Testis (tissue), 3 donors: ENCODE measurements around the gene FHIT. TPM values are rescaled to one million over a fixed set of nuclear protein-coding genes. Genes with fewer than 3 reads are reported as not detected.

Experiments used
- DNase-seq: peaks from one replicate; pipeline ENCODE4 v3.0.0-alpha.2; 2019
- H3K27ac ChIP-seq, 2 donors: fragments of 200-600 bp; sonication (generic); one replicate each; pipeline ENCODE4 v1.5.1; 2019
- H3K27me3 ChIP-seq: fragments of 200-600 bp; sonication (generic); one replicate; pipeline ENCODE4 v1.5.1; 2019
- H3K36me3 ChIP-seq: fragments of 200-600 bp; sonication (generic); one replicate; pipeline ENCODE4 v1.5.1; 2017; ENCODE audit warnings: low read depth; ENCODE audit errors: missing control alignments
- H3K4me1 ChIP-seq: fragments of 200-600 bp; sonication (generic); one replicate; pipeline ENCODE4 v1.5.1; 2019
- H3K4me3 ChIP-seq, 2 donors: fragments of 200-600 bp; sonication (generic); one replicate each; pipeline ENCODE4 v1.5.1; 2017 to 2019
- H3K9me3 ChIP-seq: fragments of 200-600 bp; sonication (generic); one replicate; pipeline ENCODE4 v1.5.1; 2017
- POLR2A ChIP-seq: fragments of 450-650 bp; IDR thresholded peaks from one replicate; pipeline ENCODE4 v1.6.1; 2017; ENCODE audit warnings: antibody characterized with exemption, mild to moderate bottlenecking, moderate library complexity
- WGBS, 2 donors: methylation state at CpG; one replicate each; pipeline ENCODE4 v1.1.5; 2018; 5-methylcytosine and 5-hydroxymethylcytosine counted together
- intact Hi-C: fragments of 100-400 bp; cut with DNase I; formaldehyde crosslinking; loops from one replicate; pipeline ENCODE4 v1.15.1; 2023; ENCODE audit warnings: low total_unique reads
- polyA plus RNA-seq: library from polyadenylated mRNA; stranded (reverse); fragments of 350-450 nt; fragmentation: Illumina TruSeq; extraction: RNeasy Lipid Tissue Mini Kit (QIAGEN cat#74804); gene quantifications from one replicate; pipeline ENCODE4 v1.2.3, GENCODE V29; 2014; ENCODE audit warnings: low read depth, low replicate concordance; ENCODE audit not compliant: insufficient read depth
- total RNA-seq, 2 donors: library from RNA; depleted of rRNA; stranded (reverse); fragments of >200 nt; gene quantifications; one replicate each; pipeline ENCODE4 v1.2.3, GENCODE V29; 2016
- TF ChIP-seq, protein P1 (sequence below), 3 experiments: fragments of 450-650 bp in 2 of 3; fragments of 200-600 bp in 1 of 3; sonication (generic) in 1 of 3; IDR thresholded peaks; one replicate each; pipeline ENCODE4 v1.5.1; 2016 to 2019; ENCODE audit warnings: antibody characterized with exemption in 3 of 3, mild to moderate bottlenecking in 2 of 3, moderate library complexity in 1 of 3

FHIT gene
- total and polyA plus RNA-seq, 3 donors from 2014 or later = 10.1 to 29.6 (median 15.5) TPM

DNA sequence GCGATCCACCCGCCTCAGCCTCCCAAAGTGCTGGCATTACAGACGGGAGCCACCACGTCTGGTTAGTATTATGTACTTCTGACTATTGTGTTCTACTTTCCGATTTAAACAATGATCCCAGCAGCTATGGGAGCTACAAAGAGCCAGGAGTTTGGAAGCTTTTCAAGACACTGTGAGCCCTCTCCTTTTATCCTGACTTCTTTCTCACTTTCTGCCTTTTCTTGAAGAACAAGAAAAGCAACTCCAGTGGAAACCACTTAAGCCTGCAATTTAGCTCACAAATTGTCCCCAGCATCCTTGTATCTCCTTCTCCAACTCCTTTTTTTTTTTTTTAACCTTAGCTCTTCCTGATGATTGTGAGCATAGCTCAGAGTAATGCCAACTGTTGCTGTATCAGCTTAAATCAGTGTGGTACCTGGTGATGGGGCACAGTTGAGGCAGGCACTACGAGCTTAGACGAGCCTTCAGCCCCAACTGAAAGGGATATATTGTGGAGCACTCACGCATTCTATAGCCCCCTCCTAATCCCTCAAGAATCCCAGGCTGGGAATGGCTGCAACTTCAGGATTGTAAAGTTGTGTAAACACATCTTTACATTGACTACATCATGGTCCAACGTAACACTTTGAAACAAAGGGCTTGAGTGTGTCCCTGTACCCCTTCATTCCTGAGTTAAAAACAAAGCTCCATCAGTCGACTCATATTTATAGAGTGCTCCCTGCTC lies 677.0 kb downstream of the FHIT start:
- Histone ChIP-seq H3K4me3 (no peak overlapping the region), H3K27me3 (no peaks in the 10 kb centered on the region), H3K9me3 (no peaks in the 10 kb centered on the region), H3K27ac (no peak overlapping the region), H3K4me1 (no peaks in the 10 kb centered on the region), H3K36me3 (no peaks in the 10 kb centered on the region)
- intact Hi-C loops = no loop called here
- WGBS, 2 donors = 74 to 82% methylated on average over 10 of the region's 10 CpGs
- DNase-seq = no peak
- TF ChIP-seq, protein P1, sequence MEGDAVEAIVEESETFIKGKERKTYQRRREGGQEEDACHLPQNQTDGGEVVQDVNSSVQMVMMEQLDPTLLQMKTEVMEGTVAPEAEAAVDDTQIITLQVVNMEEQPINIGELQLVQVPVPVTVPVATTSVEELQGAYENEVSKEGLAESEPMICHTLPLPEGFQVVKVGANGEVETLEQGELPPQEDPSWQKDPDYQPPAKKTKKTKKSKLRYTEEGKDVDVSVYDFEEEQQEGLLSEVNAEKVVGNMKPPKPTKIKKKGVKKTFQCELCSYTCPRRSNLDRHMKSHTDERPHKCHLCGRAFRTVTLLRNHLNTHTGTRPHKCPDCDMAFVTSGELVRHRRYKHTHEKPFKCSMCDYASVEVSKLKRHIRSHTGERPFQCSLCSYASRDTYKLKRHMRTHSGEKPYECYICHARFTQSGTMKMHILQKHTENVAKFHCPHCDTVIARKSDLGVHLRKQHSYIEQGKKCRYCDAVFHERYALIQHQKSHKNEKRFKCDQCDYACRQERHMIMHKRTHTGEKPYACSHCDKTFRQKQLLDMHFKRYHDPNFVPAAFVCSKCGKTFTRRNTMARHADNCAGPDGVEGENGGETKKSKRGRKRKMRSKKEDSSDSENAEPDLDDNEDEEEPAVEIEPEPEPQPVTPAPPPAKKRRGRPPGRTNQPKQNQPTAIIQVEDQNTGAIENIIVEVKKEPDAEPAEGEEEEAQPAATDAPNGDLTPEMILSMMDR (IDR thresholded peaks at IDR 0.05) = no peak
- TF ChIP-seq POLR2A = no peak

DNA sequence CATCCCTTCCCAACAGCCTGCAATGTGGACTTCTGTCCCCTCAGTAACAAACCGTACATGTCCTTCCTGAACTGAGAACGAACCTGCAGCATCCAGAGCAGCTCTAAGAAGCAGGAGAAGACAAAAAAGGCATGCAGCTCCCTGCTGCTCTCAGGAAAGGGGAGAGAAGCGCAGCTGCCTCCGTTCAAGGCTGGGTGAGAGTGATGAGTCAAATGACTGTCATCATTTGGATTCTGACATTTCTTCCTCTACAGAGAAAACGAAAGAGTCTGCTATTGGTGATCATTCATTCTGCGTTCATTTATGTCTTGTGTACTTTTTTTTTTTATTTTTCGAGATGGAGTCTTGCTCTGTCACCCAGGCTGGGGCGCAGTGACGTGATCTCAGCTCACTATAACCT lies 677.8 kb downstream of the FHIT start:
- H3K4me1 ChIP-seq = no peaks in the 10 kb centered on the region
- 88 to 89% methylated on average over 9 of the region's 9 CpGs for WGBS, 2 donors
- TF ChIP-seq, protein P1 (IDR thresholded peaks at IDR 0.05) = no peak
- TF ChIP-seq POLR2A = no peak
- no peak overlapping the region for H3K4me3 ChIP-seq
- DNase-seq = no peak
- no peaks in the 10 kb centered on the region for H3K27me3 ChIP-seq
- H3K27ac ChIP-seq = no peak overlapping the region
- no peaks in the 10 kb centered on the region for H3K36me3 ChIP-seq
- intact Hi-C loops = no loop called here
- no peaks in the 10 kb centered on the region for H3K9me3 ChIP-seq

DNA sequence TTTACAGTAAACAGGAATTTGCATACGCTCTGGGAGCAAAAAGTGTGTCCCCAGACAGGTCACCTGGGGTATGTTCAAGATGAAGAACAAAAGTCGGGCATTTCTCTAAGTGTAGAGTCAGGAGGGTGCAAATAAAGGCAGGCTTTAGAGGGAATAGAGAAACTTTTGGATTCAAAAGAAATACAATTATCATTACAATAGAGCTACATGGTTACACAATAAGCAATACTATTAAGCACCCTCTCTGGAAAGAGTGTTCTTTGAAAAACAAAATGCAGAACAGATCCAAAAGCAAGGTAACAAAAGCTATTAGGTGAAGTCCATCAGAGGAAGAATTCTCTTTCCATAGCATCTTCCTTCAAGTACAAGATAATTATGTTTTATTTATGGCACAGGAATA lies 679.7 kb downstream of the FHIT start:
- Histone ChIP-seq H3K36me3 (no peaks in the 10 kb centered on the region), H3K27ac (no peak overlapping the region), H3K4me3 (no peak overlapping the region), H3K9me3 (no peaks in the 10 kb centered on the region), H3K27me3 (no peaks in the 10 kb centered on the region), H3K4me1 (no peaks in the 10 kb centered on the region)
- intact Hi-C loops = no loop called here
- 83 to 93% methylated on average over 2 of the region's 2 CpGs for WGBS, 2 donors
- no peak for TF ChIP-seq POLR2A
- TF ChIP-seq, protein P1 (IDR thresholded peaks at IDR 0.05) = no peak
- no peak for DNase-seq

DNA sequence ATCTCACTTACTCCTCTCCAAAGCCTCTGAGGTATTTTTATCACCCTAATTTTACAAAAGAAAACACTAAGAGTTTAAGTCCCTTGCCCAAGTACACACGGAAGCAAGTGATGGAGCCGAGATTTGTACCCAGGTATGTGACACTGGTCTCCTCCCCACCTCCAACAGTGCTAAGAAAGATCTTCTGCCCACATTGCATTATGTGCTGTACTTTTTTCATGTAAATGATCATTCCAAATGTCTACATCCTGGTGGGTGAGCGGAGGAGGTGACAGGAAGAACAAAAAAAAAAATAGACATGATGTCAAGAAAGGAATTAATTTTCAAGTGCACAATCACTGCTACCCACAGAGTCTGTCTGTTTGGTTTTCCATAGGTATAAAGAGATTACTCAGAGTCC lies 694.1 kb downstream of the FHIT start:
- TF ChIP-seq, protein P1 (IDR thresholded peaks at IDR 0.05) = no peak
- no peak for TF ChIP-seq POLR2A
- no peaks in the 10 kb centered on the region for H3K4me1 ChIP-seq
- H3K27ac ChIP-seq = no peak overlapping the region
- no peaks in the 10 kb centered on the region for H3K27me3 ChIP-seq
- WGBS, 2 donors = 95 to 98% methylated on average over 3 of the region's 3 CpGs
- no peak for DNase-seq
- no peaks in the 10 kb centered on the region for H3K9me3 ChIP-seq
- no peaks in the 10 kb centered on the region for H3K36me3 ChIP-seq
- intact Hi-C loops = no loop called here
- H3K4me3 ChIP-seq = no peak overlapping the region
